GM15510 (cell line): ENCODE results near the gene RGS3.

Experiments
- POLR2A ChIP-seq: IDR thresholded peaks from 3 replicates; pipeline ENCODE4 v1.6.1; 2011; ENCODE audit warnings: borderline replicate concordance; ENCODE audit not compliant: insufficient read length; ENCODE audit errors: extremely low read depth

The RGS3 gene

GRCh38 chr9:113558632-113559502 is 95.3 kb downstream of the RGS3 start:
- TF ChIP-seq POLR2A: no peak

- no peak for TF ChIP-seq POLR2A
Measured at GRCh38 chr9:113559834-113560800, 96.6 kb downstream of the RGS3 start.

- TF ChIP-seq POLR2A: no peak
Measured at GRCh38 chr9:113562653-113563381, 99.3 kb downstream of the RGS3 start.

DNA sequence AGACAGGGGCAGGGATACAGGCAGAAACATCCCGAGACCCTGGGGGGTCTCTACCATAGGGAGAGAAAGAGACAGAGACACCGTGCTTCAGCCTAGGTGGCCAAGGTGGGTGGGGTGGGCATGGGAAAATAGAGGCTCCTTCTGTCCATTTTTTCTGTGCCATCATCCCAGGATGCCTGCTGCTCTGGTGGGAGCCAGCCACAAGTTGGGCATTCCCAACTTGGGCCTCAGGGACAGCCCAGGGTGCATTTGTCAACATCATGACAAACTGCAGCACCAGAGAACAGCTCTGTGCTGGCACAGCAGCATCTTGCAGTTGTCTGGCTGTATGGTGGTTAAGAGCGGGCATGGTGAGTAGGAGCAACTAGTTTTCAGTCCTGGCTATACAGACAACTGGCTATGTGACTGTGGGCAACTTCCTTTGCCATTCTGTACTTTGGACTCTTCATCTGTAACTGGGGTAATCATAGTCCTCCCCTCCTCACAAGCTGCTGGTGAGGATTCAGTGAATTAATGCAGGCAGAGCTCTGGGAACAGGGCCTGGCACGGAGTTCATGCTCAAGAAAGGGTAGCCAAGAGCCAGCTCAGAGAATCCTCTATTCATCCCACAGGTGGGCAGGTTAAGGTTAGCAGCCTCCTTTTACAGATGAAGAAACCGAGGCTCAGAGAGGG is 100.4 kb downstream of the RGS3 start:
- no peak for TF ChIP-seq POLR2A

DNA sequence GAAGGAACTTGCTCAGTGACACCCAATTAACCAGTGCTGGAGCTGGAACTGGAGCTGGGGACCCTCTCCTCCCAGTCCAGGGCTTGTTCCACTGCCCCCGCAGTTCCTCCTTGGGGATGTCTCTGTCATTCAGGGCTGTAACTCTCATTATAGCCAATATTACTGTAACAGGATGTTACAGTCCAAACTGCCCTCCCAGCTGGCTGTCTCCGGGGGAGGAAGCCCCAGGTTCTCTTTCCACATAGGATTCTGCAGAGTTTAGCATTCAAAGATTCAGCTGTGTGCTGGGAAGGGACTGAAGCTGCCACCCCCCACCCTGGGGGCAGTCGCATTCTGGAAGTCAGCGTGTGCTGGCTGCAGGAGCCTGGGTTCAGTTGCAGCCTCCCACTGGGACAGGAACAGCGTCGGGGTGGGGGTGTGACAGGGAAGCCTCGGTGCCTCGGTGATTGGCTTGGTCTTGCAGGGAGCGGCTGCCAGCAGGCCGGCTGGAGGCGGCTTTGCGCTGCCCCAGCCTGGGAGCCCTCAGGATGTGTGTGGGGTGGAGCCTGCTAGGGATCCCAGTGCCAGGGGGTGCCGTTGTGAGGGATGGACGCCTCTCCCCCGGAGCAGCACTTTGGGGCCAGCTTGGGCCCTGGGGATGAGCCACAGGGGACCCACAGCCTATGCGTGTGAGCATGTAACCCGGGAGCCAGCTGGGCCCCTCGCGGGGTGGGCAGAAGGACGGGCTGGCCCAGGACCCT is 101.1 kb downstream of the RGS3 start:
- no peak for TF ChIP-seq POLR2A

GRCh38 chr9:113566016-113566711 is 102.6 kb downstream of the RGS3 start:
- TF ChIP-seq POLR2A: no peak

DNA sequence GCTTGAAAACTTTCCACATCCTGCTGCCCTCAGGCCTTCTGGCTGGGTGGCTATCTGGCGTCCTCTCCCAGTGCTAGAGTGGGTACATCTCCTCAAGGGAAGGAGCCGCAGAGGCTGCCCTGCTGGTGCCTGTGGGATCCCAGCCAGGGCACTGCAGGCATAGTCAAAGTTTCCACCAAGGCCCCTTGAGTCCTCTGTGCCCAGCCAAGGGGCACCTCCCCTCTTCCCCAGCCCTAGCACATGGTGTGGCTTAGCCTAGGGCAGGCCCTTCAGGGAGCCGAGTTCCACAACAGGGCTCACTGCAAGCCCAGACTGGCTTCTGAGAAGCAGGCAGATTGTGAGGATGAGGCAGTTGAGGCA is 103.2 kb downstream of the RGS3 start:
- no peak for TF ChIP-seq POLR2A

DNA sequence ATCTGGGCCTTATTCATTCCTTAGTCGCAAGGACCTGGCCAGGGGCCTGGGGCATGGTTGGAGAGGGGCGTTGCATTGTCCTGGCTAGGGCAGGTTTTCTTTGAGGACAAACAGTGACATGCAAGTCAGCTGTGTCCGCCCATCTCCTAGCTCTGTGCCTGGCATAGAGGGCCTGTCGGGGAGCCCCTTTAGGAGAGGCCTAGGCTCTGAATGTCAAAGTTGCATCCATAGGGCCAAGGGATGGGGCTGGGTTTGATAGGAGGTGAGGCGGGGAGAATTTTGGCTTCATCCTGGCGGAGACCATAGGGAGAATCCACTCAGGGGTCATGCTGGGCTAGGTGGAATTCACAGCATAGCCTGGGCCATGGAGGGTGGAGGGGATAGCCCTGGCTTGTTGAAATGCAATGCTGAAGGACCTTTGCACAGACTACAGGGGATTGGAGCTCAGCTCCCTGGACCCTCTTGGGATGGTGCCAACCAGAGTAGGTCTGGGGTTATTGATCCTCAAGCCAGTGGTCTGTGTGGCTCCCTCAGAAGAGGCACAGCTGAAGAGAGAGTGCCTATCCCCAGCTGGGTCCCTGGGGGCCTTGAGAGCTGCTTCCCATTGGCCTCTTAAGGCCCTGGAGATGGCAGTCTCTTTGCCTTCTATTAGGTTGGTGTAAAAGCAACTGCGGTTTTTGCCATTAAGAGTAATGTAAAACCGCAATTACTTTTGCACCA is 104.0 kb downstream of the RGS3 start:
- no peak for TF ChIP-seq POLR2A

DNA sequence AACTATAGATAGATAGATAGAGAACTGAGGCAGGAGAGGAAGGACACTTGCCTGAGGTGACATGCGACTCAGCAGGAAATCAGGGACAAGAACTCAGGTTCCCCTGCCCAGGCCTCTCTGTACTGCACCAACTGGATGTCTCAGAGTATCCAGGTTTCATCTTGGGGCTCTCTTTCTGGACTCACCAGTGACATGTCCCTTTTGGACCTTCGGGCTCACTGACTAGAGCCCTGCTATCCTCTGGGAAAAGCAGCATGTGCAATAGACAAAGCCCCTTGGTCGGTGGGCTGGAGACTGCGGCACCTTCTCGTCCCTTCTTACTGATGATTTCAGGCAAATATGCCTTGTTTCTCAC is 104.5 kb downstream of the RGS3 start:
- no peak for TF ChIP-seq POLR2A

DNA sequence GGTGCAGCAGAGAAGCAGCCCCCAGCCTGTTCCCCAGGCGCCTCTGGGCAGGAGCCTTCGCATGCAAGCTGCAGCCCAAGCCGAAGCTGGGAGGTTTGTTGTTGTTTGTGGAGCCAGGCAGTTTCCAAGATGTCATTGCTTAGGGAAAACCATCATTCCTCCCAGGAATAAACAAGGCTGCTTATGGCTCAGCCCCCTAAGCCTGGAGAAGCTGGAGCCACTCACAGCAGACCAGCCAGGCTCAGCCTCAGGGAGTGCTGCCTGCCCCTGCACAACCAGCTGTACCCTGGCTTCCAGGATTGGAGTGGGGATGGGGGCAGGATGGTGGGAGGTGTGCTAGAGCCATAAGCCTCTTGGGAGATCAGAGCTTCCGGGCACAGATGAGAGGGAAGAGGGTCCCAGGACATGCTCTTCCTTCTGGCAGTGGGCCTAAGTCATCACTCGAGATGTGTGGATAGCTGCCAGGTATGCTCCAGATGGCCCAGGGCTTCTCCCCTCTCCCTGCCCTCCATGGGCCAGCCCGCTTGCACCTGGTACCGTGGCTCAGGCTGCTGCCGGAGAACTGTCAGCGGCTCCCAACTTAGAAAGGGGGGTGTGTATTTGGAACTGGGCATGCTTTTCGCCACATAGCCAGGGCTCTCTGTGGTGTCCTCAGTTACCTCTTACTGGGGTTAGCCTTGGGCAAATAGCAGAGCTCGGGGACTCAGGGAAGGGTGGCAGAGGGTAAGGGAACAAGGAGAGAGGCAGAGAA is 105.2 kb downstream of the RGS3 start:
- TF ChIP-seq POLR2A: no peak

GRCh38 chr9:113569472-113570060 is 106.0 kb downstream of the RGS3 start:
- no peak for TF ChIP-seq POLR2A
